Activated CD8-positive, alpha-beta memory T cell treated with anti-CD3 and anti-CD28 coated beads, Interleukin-2, amount 50 U/mL, for 1 hour (primary cell): Measurements from ENCODE around the gene MCTP1.

ENCODE experiments used
- DNase-seq: peaks from one replicate; pipeline ENCODE4 v3.0.0-alpha.2; 2020; ENCODE audit errors: extremely low read depth

MCTP1 gene

GRCh38 chr5:95124101-95124500 lies 160.8 kb downstream of the MCTP1 start:
- DNase-seq, result no peak

- DNase-seq, result no peak
Measured at GRCh38 chr5:95114902-95115301, 170.0 kb downstream of the MCTP1 start.

GRCh38 chr5:95114305-95114704 lies 170.6 kb downstream of the MCTP1 start:
- DNase-seq, result no peak

- no peak for DNase-seq
Measured at GRCh38 chr5:95113489-95113888, 171.4 kb downstream of the MCTP1 start.

GRCh38 chr5:95111141-95111540 lies 173.8 kb downstream of the MCTP1 start:
- DNase-seq, result no peak

- no peak for DNase-seq
Measured at GRCh38 chr5:95110118-95110517, 174.8 kb downstream of the MCTP1 start.

- no peak for DNase-seq
Measured at GRCh38 chr5:95107138-95107537, 177.8 kb downstream of the MCTP1 start.

GRCh38 chr5:95105638-95106037 lies 179.3 kb downstream of the MCTP1 start:
- DNase-seq, result no peak

GRCh38 chr5:95102687-95103086 lies 182.2 kb downstream of the MCTP1 start:
- no peak for DNase-seq

GRCh38 chr5:95102080-95102479 lies 182.8 kb downstream of the MCTP1 start:
- DNase-seq, result no peak

- no peak for DNase-seq
Measured at GRCh38 chr5:95100551-95100950, 184.3 kb downstream of the MCTP1 start.

GRCh38 chr5:95098012-95098411 lies 186.9 kb downstream of the MCTP1 start:
- DNase-seq, result no peak

- DNase-seq, result no peak
Measured at GRCh38 chr5:95093211-95093610, 191.7 kb downstream of the MCTP1 start.

GRCh38 chr5:95090774-95091173 lies 194.1 kb downstream of the MCTP1 start:
- DNase-seq, result no peak

- no peak for DNase-seq
Measured at GRCh38 chr5:95087816-95088317, 197.0 kb downstream of the MCTP1 start.

GRCh38 chr5:95086927-95087815 lies 197.7 kb downstream of the MCTP1 start:
- DNase-seq, result no peak

- no peak for DNase-seq
Measured at GRCh38 chr5:95084757-95085156, 200.1 kb downstream of the MCTP1 start.

GRCh38 chr5:95083606-95084005 lies 201.3 kb downstream of the MCTP1 start:
- DNase-seq, result no peak

GRCh38 chr5:95081982-95082381 lies 202.9 kb downstream of the MCTP1 start:
- no peak for DNase-seq

GRCh38 chr5:95081500-95081960 lies 203.4 kb downstream of the MCTP1 start:
- DNase-seq, result no peak

GRCh38 chr5:95080441-95080840 lies 204.5 kb downstream of the MCTP1 start:
- no peak for DNase-seq

- no peak for DNase-seq
Measured at GRCh38 chr5:95080030-95080429, 204.9 kb downstream of the MCTP1 start.

- no peak for DNase-seq
Measured at GRCh38 chr5:95078868-95079267, 206.0 kb downstream of the MCTP1 start.
